Thyroid gland (tissue), 4 donors: Measurements from ENCODE around the gene KRT14.

Experiments used
- POLR2A ChIP-seq, 2 donors: fragments of 450-650 bp; IDR thresholded peaks; one replicate each; pipeline ENCODE4 v1.6.1; 2017; ENCODE audit warnings: antibody characterized with exemption in 2 of 2, mild to moderate bottlenecking in 2 of 2, moderate library complexity in 1 of 2
- TF ChIP-seq, protein P1 (sequence below), 6 experiments: fragments of 200-600 bp in 3 of 6; fragments of 450-650 bp in 3 of 6; sonication (generic) in 3 of 6; IDR thresholded peaks; one replicate each; pipeline ENCODE4 v1.5.1; 2016 to 2019; ENCODE audit warnings: antibody characterized with exemption in 6 of 6, mild to moderate bottlenecking in 2 of 6, inconsistent platforms in 1 of 6, moderate library complexity in 1 of 6

DNA sequence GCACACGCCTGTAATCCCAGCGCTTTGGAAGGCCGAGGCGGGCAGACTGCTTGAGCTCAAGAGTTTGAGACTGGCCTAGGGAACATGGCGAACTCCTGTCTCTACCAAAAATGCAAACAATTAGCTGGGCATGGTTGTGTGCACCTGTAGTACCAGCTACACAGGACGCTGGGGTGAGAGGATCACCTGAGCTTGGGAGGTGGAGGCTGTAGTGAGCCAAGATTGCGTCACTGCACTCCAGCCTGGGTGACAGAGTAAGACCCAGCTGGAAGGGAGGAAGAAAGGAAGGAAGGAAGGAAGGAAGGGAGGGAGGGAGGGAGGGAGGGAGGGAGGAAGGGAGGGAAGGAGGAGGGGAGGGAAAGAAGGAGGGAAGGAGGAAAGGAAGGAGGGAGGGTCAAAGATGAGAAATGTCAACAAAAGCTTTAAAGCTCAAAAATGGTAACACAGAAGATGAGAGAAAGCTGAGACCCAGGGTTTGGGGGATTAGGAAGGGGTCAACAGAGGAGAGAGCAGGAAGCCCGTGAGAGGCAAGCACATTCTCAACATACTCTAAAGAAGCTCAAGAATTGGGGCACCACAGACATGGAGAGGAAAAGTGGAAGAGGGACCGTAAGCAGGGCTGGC, 53.6 kb downstream of the KRT14 start:
- TF ChIP-seq, protein P1, sequence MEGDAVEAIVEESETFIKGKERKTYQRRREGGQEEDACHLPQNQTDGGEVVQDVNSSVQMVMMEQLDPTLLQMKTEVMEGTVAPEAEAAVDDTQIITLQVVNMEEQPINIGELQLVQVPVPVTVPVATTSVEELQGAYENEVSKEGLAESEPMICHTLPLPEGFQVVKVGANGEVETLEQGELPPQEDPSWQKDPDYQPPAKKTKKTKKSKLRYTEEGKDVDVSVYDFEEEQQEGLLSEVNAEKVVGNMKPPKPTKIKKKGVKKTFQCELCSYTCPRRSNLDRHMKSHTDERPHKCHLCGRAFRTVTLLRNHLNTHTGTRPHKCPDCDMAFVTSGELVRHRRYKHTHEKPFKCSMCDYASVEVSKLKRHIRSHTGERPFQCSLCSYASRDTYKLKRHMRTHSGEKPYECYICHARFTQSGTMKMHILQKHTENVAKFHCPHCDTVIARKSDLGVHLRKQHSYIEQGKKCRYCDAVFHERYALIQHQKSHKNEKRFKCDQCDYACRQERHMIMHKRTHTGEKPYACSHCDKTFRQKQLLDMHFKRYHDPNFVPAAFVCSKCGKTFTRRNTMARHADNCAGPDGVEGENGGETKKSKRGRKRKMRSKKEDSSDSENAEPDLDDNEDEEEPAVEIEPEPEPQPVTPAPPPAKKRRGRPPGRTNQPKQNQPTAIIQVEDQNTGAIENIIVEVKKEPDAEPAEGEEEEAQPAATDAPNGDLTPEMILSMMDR (IDR thresholded peaks at IDR 0.05), result no peak
- TF ChIP-seq POLR2A (IDR thresholded peaks at IDR 0.05), result no peak
